NCI-H748 treated with DMSO at 0.1 percent for 48 hours (cell line): ENCODE data around the gene PPARG.

Experiments
- DNase-seq: peaks from one replicate; lab custom pipeline; 2025; lab: John Stamatoyannopoulos, UW

Gene PPARG

GRCh38 chr3:12413721-12414255, 124.9 kb downstream of the PPARG start:
- no peak for DNase-seq

GRCh38 chr3:12415014-12415680, 126.3 kb downstream of the PPARG start:
- DNase-seq: no peak

- no peak for DNase-seq
Measured at GRCh38 chr3:12416731-12417130, 127.9 kb downstream of the PPARG start.

- DNase-seq: no peak
Measured at GRCh38 chr3:12420393-12420792, 131.5 kb downstream of the PPARG start.

GRCh38 chr3:12421132-12421531, 132.3 kb downstream of the PPARG start:
- DNase-seq: no peak

- DNase-seq: no peak
Measured at GRCh38 chr3:12423131-12423530, 134.3 kb downstream of the PPARG start.

- DNase-seq: no peak
Measured at GRCh38 chr3:12423918-12424630, 135.2 kb downstream of the PPARG start.

GRCh38 chr3:12424635-12425319, 135.9 kb downstream of the PPARG start:
- no peak for DNase-seq

- no peak for DNase-seq
Measured at GRCh38 chr3:12425850-12426579, 137.1 kb downstream of the PPARG start.

- DNase-seq: no peak
Measured at GRCh38 chr3:12427551-12427950, 138.7 kb downstream of the PPARG start.

GRCh38 chr3:12428126-12428525, 139.3 kb downstream of the PPARG start:
- DNase-seq: no peak

- DNase-seq: no peak
Measured at GRCh38 chr3:12430086-12430485, 141.2 kb downstream of the PPARG start.

- DNase-seq: no peak
Measured at GRCh38 chr3:12433823-12434222, 145.0 kb downstream of the PPARG start.

GRCh38 chr3:12436514-12437220, 147.8 kb downstream of the PPARG start:
- DNase-seq: no peak

- DNase-seq: no peak
Measured at GRCh38 chr3:12437221-12437605, 148.3 kb downstream of the PPARG start.

- DNase-seq: no peak
Measured at GRCh38 chr3:12437861-12438260, 149.0 kb downstream of the PPARG start.

- no peak for DNase-seq
Measured at GRCh38 chr3:12438318-12438717, 149.4 kb downstream of the PPARG start.

GRCh38 chr3:12439161-12439940, 150.5 kb downstream of the PPARG start:
- DNase-seq: no peak

GRCh38 chr3:12440927-12441714, 152.3 kb downstream of the PPARG start:
- DNase-seq: no peak
